PC-3 (cell line): ENCODE measurements around the gene SPRED3. TPM values are rescaled to one million over a fixed set of nuclear protein-coding genes. Genes with fewer than 3 reads are reported as not detected.

Experiments
- ATAC-seq: fragments of 200-7000 bp; cut with Tn5 transposase; 2 replicates; pipeline ENCODE4 v1.9.1; 2020; ENCODE audit warnings: mild to moderate bottlenecking, moderate library complexity
- BruUV-seq: library from RNA; stranded (reverse); fragments of 400-500 nt; replicated peaks from 2 replicates; lab custom pipeline; 2021; lab: Mats Ljungman, UMichigan
- CTCF ChIA-PET: fragments of 300-600 bp; sonication (Branson Sonifier 250); formaldehyde crosslinking; loops from one replicate; lab custom pipeline; 2022; ENCODE audit warnings: antibody characterized with exemption; lab: Charles Lee
- POLR2A ChIA-PET: fragments of 300-600 bp; sonication (Branson Sonifier 250); formaldehyde crosslinking; loops from one replicate; lab custom pipeline; 2022; ENCODE audit warnings: antibody characterized with exemption; ENCODE audit not compliant: unreplicated experiment; lab: Charles Lee
- DNase-seq: peaks from one replicate; pipeline ENCODE4 v3.0.0-alpha.2; 2015
- H2AFZ ChIP-seq: fragments of 300-600 bp; sonication (generic); 2 replicates; pipeline ENCODE4 v1.6.0; 2016; ENCODE audit warnings: antibody characterized with exemption, low read length
- H3F3A ChIP-seq: fragments of 300-600 bp; sonication (generic); one replicate; pipeline ENCODE4 v1.6.0; 2017; ENCODE audit warnings: antibody characterized with exemption, low read length, control low read depth, mild to moderate bottlenecking; ENCODE audit not compliant: unreplicated experiment
- H3K27ac ChIP-seq: fragments of 300-600 bp; sonication (generic); 2 replicates; pipeline ENCODE4 v1.5.1; 2016; ENCODE audit warnings: mild to moderate bottlenecking, low read length
- H3K27me3 ChIP-seq: fragments of 300-600 bp; sonication (generic); 2 replicates; pipeline ENCODE4 v1.6.1; 2016; ENCODE audit warnings: low read length, mixed read lengths
- H3K36me3 ChIP-seq: fragments of 300-600 bp; sonication (generic); 2 replicates; pipeline ENCODE4 v1.6.1; 2016; ENCODE audit warnings: low read depth, mixed run types, low read length, mixed read lengths
- H3K4me1 ChIP-seq: fragments of 300-600 bp; sonication (generic); 2 replicates; pipeline ENCODE4 v1.5.1; 2016; ENCODE audit warnings: low read length; ENCODE audit not compliant: insufficient read depth
- H3K4me2 ChIP-seq: fragments of 300-600 bp; sonication (generic); 2 replicates; pipeline ENCODE4 v1.6.0; 2016; ENCODE audit warnings: low read length
- H3K4me3 ChIP-seq: fragments of 300-600 bp; sonication (generic); 2 replicates; pipeline ENCODE4 v1.5.1; 2016; ENCODE audit warnings: mild to moderate bottlenecking, low read length, mixed read lengths
- H3K79me2 ChIP-seq: fragments of 300-600 bp; sonication (generic); 2 replicates; pipeline ENCODE4 v1.6.1; 2017; ENCODE audit warnings: low read length, mixed read lengths
- H3K9ac ChIP-seq: fragments of 300-600 bp; sonication (generic); 2 replicates; pipeline ENCODE4 v1.6.0; 2016; ENCODE audit warnings: mild to moderate bottlenecking, low read length
- H3K9me2 ChIP-seq: fragments of 300-600 bp; sonication (generic); replicated peaks from 2 replicates; pipeline ENCODE4 v1.6.1; 2016; ENCODE audit warnings: mixed run types, low read length, mixed read lengths
- H3K9me3 ChIP-seq: fragments of 300-600 bp; sonication (generic); 2 replicates; pipeline ENCODE4 v1.6.1; 2016; ENCODE audit warnings: low read length, mixed read lengths
- H4K20me1 ChIP-seq: fragments of 300-600 bp; sonication (generic); 2 replicates; pipeline ENCODE4 v1.6.1; 2016; ENCODE audit warnings: low read length, mixed read lengths
- CTCF ChIP-seq: fragments of 300-600 bp; sonication (generic); conservative IDR thresholded peaks from 2 replicates; pipeline ENCODE4 v1.5.1; 2017; ENCODE audit warnings: antibody characterized with exemption, low read depth, mild to moderate bottlenecking, low read length
- EZH2 ChIP-seq: fragments of 300-600 bp; sonication (generic); IDR thresholded peaks from one replicate; pipeline ENCODE4 v1.6.1; 2017; ENCODE audit warnings: antibody characterized with exemption, mild to moderate bottlenecking, low read length; ENCODE audit not compliant: unreplicated experiment
- EZH2phosphoT487 ChIP-seq: fragments of 300-600 bp; sonication (generic); IDR thresholded peaks from 2 replicates; pipeline ENCODE4 v1.6.1; 2018; ENCODE audit warnings: mild to moderate bottlenecking, antibody characterized with exemption, low read length, borderline replicate concordance
- intact Hi-C: fragments of 100-400 bp; cut with micrococcal nuclease; formaldehyde crosslinking; loops from 2 replicates; pipeline ENCODE4 v1.9.0; 2023
- total RNA-seq: library from RNA; depleted of rRNA; stranded (reverse); fragments of >200 nt; gene quantifications from 2 replicates; pipeline ENCODE4 v1.2.3, GENCODE V29; 2014

Gene SPRED3
- total RNA-seq, 1 experiment from 2014 or later, result 4.1 TPM

- H3K9ac ChIP-seq, result no peak overlapping the region
- no peaks in the 10 kb centered on the region for H3K9me3 ChIP-seq
- H3F3A ChIP-seq, result no peaks in the 10 kb centered on the region
- CTCF ChIA-PET, result no interaction called here
- H3K4me3 ChIP-seq, result no peak overlapping the region
- no peak for DNase-seq
- POLR2A ChIA-PET, result no interaction called here
- H4K20me1 ChIP-seq, result no peaks in the 10 kb centered on the region
- H3K9me2 ChIP-seq, result no peaks in the 10 kb centered on the region
- intact Hi-C loops, result no loop called here
- H3K27ac ChIP-seq, result no peak overlapping the region
- H3K4me2 ChIP-seq, result no peak overlapping the region
- no peak overlapping the region for H2AFZ ChIP-seq
- ATAC-seq, result no peak
- H3K79me2 ChIP-seq, result no peaks in the 10 kb centered on the region
- TF ChIP-seq EZH2phosphoT487 (no peak), CTCF (no peak), EZH2 (no peak)
- H3K4me1 ChIP-seq, result no peaks in the 10 kb centered on the region
- no TSS peak for BruUV-seq
- H3K27me3 ChIP-seq, result no peaks in the 10 kb centered on the region
- H3K36me3 ChIP-seq, result no peaks in the 10 kb centered on the region
Observed at GRCh38 chr19:38352611-38353010, 35.9 kb upstream of the SPRED3 start.

GRCh38 chr19:38355728-38356725, 32.5 kb upstream of the SPRED3 start:
- no peaks in the 10 kb centered on the region for H3F3A ChIP-seq
- no peak overlapping the region for H3K4me2 ChIP-seq
- ChIA-PET CTCF (no interaction called here), POLR2A (no interaction called here)
- H4K20me1 ChIP-seq, result no peaks in the 10 kb centered on the region
- no peak for ATAC-seq
- peaks cover 20% of the 10 kb centered on the region for H3K27me3 ChIP-seq
- H3K4me1 ChIP-seq, result peaks cover under 1% of the 10 kb centered on the region; the same call in 1 of the 2 replicates
- intact Hi-C loops, result no loop called here
- no peak overlapping the region for H3K9ac ChIP-seq
- no TSS peak for BruUV-seq
- no peaks in the 10 kb centered on the region for H3K79me2 ChIP-seq
- H3K4me3 ChIP-seq, result no peak overlapping the region
- no peak overlapping the region for H2AFZ ChIP-seq
- no peaks in the 10 kb centered on the region for H3K36me3 ChIP-seq
- no peaks in the 10 kb centered on the region for H3K9me2 ChIP-seq
- H3K27ac ChIP-seq, result no peak overlapping the region
- no peak for TF ChIP-seq CTCF
- TF ChIP-seq EZH2, result no peak
- no peak for TF ChIP-seq EZH2phosphoT487
- H3K9me3 ChIP-seq, result no peaks in the 10 kb centered on the region
- no peak for DNase-seq

GRCh38 chr19:38358071-38358470, 30.4 kb upstream of the SPRED3 start:
- CTCF ChIA-PET, result no interaction called here
- no peaks in the 10 kb centered on the region for H3K9me3 ChIP-seq
- BruUV-seq, result no TSS peak
- H3K4me3 ChIP-seq, result no peak overlapping the region
- ATAC-seq (no peak), DNase-seq (no peak)
- no peaks in the 10 kb centered on the region for H3K36me3 ChIP-seq
- H4K20me1 ChIP-seq, result no peaks in the 10 kb centered on the region
- H3K9me2 ChIP-seq, result no peaks in the 10 kb centered on the region
- peaks cover 22% of the 10 kb centered on the region for H3K27me3 ChIP-seq
- no peak for TF ChIP-seq CTCF
- no peak for TF ChIP-seq EZH2
- no peak for TF ChIP-seq EZH2phosphoT487
- H3K27ac ChIP-seq, result no peak overlapping the region
- peaks cover 6% of the 10 kb centered on the region; the same call in 1 of the 2 replicates for H3K4me1 ChIP-seq
- H2AFZ ChIP-seq, result no peak overlapping the region
- H3K79me2 ChIP-seq, result no peaks in the 10 kb centered on the region
- POLR2A ChIA-PET, result no interaction called here
- no peaks in the 10 kb centered on the region for H3F3A ChIP-seq
- H3K9ac ChIP-seq, result no peak overlapping the region
- no peak overlapping the region for H3K4me2 ChIP-seq
- intact Hi-C loops, result no loop called here
